HFF-Myc (cell line): ENCODE measurements around the gene FER1L5.
"Not testable (repeated sequence)": the region's sequence is repeated elsewhere in the genome, so short reads cannot be mapped to it uniquely, and the experiment has no call there.

ENCODE experiments used
- DNase-seq: peaks from one replicate; pipeline ENCODE4 v3.0.0-alpha.2; 2011; ENCODE audit warnings: low read depth; ENCODE audit errors: extremely low read depth
- H3K4me3 ChIP-seq: replicated peaks from 2 replicates; pipeline ENCODE4 v1.5.1; 2011; ENCODE audit warnings: low read depth, mild to moderate bottlenecking, control low read depth, low read length
- CTCF ChIP-seq: IDR thresholded peaks from 2 replicates; pipeline ENCODE4 v1.5.1; 2012; ENCODE audit warnings: mild to moderate bottlenecking, low read depth, low read length, control low read depth; ENCODE audit errors: missing control alignments

The FER1L5 gene

GRCh38 chr2:96649342-96649741 lies 6.8 kb downstream of the FER1L5 start:
- no peak for DNase-seq
- no peak for TF ChIP-seq CTCF
- no peak overlapping the region for H3K4me3 ChIP-seq

- DNase-seq, result no peak
- no peak for TF ChIP-seq CTCF
- H3K4me3 ChIP-seq, result no peak overlapping the region
Measured at GRCh38 chr2:96651793-96652192, 9.2 kb downstream of the FER1L5 start.

GRCh38 chr2:96654791-96655190 lies 12.2 kb downstream of the FER1L5 start:
- DNase-seq, H3K4me3 ChIP-seq: not testable (repeated sequence)

GRCh38 chr2:96655526-96655925 lies 13.0 kb downstream of the FER1L5 start:
- DNase-seq, result no peak
- H3K4me3 ChIP-seq, result no peak overlapping the region
- TF ChIP-seq CTCF, result no peak

- no peak for DNase-seq
- H3K4me3 ChIP-seq, result no peak overlapping the region
- no peak for TF ChIP-seq CTCF
Measured at GRCh38 chr2:96656540-96656939, 14.0 kb downstream of the FER1L5 start.

GRCh38 chr2:96661324-96661723 lies 18.8 kb downstream of the FER1L5 start:
- no peak for DNase-seq
- no peak for TF ChIP-seq CTCF
- no peak overlapping the region for H3K4me3 ChIP-seq

- no peak for TF ChIP-seq CTCF
- DNase-seq, result no peak
- no peak overlapping the region for H3K4me3 ChIP-seq
Measured at GRCh38 chr2:96662360-96662759, 19.8 kb downstream of the FER1L5 start.
